ENCODE results near the gene BBX.

GRCh38 chr3:107621465-107621864, 98.7 kb downstream of the BBX start:
- TF ChIP-seq, protein P1, sequence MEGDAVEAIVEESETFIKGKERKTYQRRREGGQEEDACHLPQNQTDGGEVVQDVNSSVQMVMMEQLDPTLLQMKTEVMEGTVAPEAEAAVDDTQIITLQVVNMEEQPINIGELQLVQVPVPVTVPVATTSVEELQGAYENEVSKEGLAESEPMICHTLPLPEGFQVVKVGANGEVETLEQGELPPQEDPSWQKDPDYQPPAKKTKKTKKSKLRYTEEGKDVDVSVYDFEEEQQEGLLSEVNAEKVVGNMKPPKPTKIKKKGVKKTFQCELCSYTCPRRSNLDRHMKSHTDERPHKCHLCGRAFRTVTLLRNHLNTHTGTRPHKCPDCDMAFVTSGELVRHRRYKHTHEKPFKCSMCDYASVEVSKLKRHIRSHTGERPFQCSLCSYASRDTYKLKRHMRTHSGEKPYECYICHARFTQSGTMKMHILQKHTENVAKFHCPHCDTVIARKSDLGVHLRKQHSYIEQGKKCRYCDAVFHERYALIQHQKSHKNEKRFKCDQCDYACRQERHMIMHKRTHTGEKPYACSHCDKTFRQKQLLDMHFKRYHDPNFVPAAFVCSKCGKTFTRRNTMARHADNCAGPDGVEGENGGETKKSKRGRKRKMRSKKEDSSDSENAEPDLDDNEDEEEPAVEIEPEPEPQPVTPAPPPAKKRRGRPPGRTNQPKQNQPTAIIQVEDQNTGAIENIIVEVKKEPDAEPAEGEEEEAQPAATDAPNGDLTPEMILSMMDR (IDR thresholded peaks at IDR 0.05), result no peak
- TF ChIP-seq POLR2A (IDR thresholded peaks at IDR 0.05), result no peak
